Embryonic facial prominence (tissue), 1 donor: ENCODE measurements around the gene APOL4.
"Not testable (repeated sequence)": the region's sequence is repeated elsewhere in the genome, so short reads cannot be mapped to it uniquely, and the experiment has no call there.

Experiments used
- DNase-seq: peaks from one replicate; pipeline ENCODE4 v3.0.0-alpha.2; 2016; ENCODE audit errors: extremely low spot score

APOL4 gene

DNA sequence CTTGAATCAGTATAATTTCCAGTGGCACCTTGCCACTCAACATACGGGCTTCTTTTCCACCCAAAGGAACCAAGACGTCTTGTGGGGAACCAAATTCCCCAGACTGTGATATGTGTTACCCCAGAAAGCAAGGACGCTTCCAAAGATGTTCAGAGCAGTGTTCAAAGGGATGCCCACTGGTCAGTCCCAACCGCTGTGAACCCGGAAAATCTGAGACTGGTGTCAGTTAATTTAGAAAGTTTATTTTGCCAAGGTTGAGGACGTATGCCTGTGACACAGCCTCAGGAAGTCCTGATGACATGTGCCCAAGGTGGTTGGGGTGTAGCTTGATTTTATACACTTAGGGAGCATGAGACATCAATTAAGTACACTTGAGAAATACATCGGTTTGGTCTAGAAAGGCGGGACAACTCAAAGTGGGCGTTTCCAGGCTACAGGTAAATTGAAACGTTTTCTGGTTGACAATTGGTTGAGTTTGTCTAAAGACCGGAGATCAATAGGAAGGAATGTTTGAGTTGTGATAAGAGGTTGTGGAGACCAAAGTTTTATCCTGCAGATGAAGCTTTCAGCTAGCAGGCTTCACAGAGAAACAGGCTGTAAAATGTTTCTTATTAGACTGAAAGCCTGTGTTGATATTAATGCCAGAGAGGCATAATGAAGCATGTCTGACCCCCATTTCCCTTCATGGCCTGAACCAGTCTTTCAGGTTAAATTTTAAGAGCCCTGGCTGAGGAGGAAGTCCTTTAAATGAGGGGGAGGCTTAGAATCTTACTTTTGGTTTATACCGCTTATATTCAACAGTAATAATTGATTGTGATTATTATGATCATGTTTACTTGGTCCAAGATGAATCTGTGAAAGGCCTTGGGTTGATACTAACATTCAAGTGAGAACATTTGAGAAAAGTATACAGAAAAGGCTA lies 47.8 kb downstream of the APOL4 start:
- no peak for DNase-seq

DNA sequence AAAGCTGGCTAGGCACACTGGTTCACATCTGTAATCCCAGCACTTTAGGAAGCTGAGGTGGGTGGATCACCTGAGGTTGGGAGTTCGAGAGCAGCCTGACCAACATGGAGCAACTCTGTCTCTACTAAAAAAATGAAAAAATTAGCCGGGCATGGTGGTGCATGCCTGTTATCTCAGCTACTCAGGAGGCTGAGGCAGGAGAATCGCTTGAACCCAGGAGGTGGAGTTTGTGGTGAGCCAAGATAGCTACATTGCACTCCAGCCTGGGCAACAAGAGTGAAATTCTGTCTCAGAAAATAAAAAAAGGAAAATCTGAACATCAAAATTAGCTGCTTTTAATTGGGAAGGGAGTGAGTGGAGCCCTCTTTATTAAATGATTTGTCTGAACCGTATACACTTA lies 48.8 kb downstream of the APOL4 start:
- not testable (repeated sequence) for DNase-seq

DNA sequence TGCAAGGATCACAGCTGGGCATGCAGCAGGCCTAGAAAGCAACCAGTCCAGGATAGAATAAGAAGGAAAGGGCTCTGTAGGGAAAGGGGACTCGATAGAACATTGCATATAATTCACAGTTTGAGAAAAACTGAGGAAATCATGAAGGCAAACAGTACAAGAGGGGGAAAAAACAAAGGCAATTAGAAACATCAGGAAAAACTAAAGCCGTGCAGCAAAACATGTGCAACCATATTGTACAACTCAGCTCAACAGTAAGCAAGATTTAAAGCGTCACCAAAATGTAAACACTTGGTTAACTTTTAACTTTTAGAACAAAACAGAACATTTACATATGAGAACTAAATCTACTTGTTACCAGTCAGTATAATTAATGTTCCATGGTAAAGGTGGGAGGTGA lies 49.5 kb downstream of the APOL4 start:
- no peak for DNase-seq

DNA sequence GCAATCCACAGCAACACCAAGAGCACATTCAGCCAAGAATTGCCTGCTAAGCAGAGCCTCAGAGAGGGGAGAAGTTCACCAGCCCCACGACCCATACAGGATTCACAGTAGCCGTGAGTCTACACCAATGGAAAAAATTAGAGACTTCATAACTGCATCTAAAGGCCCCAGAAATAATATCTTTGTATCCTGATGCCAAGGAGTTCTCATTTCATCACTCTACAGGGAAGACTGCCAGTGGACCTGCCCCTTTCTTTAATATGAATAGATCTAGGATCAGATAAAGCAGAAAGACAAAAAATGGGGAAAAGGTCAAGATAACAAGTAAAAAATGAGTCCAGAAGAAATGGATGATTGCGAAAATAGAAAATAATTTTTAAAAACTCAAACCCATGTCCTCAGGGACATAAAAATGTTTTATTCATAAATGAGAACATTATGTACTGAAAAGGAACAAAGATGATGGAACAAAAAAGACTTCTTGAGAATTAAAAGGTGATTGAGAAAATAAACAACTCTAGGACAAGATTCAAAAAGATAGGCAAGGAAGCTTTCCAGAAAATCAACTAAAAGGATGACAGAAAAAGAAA lies 50.5 kb downstream of the APOL4 start:
- DNase-seq: no peak

DNA sequence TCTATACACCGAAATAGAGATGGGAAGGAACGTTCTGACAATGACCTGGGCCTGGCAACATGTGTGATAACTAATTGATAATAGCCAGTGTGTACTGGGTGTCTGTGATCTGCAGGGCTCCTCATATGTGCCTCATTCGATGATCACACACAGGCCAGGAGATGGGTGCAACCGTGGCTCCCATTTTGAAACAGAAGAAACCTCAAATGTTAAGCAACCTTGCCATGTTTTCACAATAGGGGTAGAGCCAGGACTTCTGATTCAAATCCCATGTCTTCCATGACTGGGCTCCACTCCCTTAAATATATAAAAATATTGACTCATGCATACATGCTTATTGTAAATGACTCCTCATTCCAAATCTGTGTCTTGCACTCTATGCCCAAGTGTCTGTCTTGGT lies 52.2 kb downstream of the APOL4 start:
- no peak for DNase-seq

DNA sequence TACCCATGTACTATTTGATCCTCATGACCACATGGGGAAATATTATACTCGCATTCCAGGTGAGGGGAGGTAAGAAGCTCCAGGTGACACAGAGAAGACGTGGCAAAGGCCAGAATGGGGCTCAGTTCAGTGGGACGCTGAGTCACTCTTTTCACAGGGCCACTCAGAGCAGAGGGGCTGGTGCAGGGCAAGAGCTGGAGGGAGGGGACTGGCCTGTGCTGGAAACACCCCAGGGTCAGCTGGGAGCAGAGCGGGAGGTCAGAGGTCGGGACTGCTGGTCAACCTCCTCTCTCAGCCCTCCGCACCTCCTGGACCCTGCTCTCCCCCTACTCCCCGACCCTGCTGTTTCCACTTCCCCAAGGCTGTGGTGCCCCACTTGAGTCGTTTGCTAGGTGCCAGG lies 53.2 kb downstream of the APOL4 start:
- DNase-seq: no peak

DNA sequence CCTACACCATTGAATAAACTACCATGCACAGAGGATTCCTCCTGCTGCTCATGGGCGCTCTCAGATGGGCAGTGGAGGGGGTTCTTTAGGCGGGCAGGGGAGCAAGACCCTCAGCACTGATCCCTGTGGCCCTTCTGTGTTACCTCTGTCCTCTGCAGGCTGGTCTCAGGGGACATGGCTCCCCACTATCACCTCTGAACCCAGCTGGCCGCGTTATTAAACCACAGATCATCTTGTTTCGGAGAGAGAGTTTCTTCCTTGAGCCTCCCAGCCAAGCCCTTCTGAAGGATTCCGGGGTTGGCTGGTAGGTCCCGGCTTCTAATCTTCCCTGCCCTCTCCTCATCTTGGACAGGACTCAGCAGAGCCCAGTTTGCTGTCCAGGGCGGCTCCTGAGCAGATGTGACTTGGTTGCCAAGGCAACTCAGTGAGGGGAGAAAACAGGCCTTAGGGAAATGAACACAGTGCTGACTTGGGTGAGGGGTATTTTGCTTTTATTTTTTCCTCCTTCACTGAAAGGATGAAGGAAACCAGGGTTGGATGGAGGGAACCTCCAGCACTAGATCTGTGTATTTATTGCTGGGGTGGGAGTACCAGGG lies 54.3 kb downstream of the APOL4 start:
- DNase-seq: no peak

DNA sequence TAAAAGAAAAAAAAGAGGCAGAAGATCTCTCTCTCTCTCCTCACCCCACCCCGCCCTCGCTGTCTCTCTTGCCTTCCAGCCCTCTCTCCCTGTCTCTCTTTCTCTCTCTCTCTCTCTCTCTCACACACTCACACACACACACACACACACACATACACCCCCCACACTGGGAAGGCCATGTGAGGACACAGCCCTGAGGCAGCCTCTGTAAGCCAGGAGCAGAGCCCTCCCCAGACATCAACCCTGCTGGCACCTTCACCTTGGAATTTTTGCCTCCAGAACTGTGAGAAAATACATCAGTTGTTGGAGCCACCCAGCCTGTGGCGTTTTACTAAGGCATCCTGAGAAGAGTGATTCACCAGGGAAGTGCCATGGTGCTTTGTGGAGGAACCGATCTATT lies 55.7 kb downstream of the APOL4 start:
- no peak for DNase-seq

DNA sequence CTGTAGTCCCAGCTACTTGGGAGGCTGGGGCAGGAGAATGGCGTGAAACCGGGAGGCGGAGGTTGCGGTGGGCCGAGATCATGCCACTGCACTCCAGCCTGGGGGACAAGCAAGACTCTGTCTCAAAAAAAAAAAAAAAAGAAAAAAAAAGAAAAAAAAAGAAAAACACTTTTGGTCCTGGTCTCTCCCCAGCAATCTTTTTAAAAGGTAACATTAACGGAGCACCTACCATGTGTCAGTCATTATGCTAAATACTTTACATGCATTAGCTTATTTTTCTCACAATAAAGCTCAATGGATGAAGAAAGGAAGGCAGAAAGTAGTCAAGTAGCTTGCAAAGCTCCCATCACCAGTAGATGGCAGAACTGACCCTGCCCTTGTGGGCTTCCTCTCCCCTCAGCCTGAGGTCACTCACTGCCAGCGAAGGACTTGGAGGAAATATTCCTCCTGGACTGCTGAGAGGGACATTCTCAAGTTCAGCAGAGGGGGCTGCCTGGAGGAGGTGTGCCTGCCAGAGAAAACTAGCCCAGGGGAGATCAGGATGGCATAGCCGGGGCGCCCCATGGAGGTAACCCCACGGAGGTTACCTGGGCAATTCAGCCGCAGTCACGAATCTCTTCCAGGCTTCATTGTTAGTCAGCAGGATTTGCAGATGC lies 56.6 kb downstream of the APOL4 start:
- no peak for DNase-seq

DNA sequence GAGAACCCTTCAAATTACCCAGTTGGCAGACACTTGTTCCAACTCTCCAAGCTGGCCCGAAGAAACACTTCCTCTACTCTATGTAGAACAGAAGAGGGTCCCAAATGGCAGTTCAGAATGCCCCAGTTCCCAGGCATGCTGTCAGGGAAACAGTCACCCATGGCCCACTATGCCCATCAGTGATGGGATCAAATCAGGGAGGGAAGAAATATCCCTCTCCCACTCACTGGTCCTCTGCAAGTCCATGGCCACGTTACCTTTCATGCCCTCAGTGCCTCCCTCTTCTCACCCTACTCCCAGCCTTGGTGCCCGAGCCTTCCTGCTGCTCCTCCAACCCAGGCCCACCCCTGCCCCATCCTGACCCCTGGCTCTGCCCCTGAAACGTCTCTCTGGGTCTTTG lies 57.7 kb downstream of the APOL4 start:
- no peak for DNase-seq

DNA sequence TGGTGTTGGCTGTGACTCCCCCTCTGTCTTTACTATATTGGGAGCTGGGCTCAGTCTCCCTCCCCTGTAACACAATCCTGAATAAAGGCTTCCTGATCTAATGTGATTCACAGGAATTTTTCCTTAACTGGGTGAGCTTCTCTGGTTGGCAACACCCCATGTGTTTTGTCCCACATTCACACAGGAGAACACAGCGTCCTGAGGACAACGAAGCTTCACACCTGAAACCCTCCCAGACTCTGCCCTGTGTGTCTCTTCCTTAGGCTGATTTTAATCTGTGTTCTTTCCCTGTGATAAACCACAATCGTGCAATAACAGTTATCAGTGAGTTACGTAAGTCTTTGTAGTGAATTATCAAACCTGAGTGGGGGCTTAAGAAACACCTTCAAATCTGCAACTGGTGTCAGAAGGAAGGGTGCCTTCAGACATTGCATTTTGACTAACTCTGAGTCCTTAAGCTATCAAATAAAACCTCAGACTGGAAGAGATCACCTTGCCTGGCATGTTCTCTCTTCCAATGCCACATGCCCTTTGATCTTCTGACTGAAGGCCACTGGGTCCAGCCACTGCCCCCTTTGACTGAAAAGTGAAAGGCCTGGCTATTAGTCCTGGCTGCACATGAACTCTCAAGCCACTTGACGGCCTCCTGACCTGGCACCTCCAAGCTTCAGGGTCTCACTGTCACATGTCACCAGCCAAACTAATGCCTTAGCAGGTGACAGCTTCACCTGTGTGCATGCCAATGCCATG lies 58.4 kb downstream of the APOL4 start:
- no peak for DNase-seq

DNA sequence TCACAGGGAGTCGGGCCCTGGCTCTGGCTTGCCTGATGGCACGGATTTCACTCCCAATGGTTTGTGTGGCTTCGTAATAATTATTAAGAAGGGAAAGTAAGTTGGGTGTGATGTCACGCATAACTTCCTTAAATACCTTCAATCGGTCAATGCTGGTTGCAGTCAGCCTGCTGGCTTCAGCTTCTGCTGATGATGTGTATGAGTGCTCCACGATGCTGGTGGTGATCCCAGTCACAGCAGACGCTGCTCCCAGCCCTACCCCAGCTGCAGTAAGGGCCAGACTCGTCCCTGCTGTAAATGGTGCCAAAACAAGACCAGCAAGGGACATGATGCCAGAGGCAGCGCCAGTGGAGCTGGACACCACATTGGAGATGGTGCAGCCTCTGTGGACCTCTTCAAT lies 60.1 kb downstream of the APOL4 start:
- DNase-seq: no peak
